ENCODE results near the gene ANKRD40.

Gene ANKRD40

GRCh38 chr17:50691550-50692447, 15.9 kb downstream of the ANKRD40 start:
- no peak for TF ChIP-seq EZH2 (IDR thresholded peaks at IDR 0.05; ENCODE audit: borderline replicate concordance, low read length)
- TF ChIP-seq CTCF (IDR thresholded peaks at IDR 0.05; ENCODE audit: low read length), result no peak
- H3K4me1 ChIP-seq (ENCODE audit: insufficient read depth, low read length, severe bottlenecking), result no peaks in the 10 kb centered on the region
- H3K9me2 ChIP-seq (ENCODE audit: low read depth, low read length), result no peaks in the 10 kb centered on the region
- no peak overlapping the region for H3K9ac ChIP-seq (ENCODE audit: low read length)
- no peaks in the 10 kb centered on the region for H3K9me3 ChIP-seq (ENCODE audit: low read length)
- H3K36me3 ChIP-seq (ENCODE audit: insufficient read depth, low read length), result peaks cover 42% of the 10 kb centered on the region
- no peaks in the 10 kb centered on the region for H3K27me3 ChIP-seq (ENCODE audit: insufficient read depth, low read length)
- H3F3A ChIP-seq (ENCODE audit: insufficient read depth, low read length), result no peaks in the 10 kb centered on the region
- no peaks in the 10 kb centered on the region for H4K20me1 ChIP-seq (ENCODE audit: insufficient read depth, low read length)
- no peak overlapping the region for H3K4me3 ChIP-seq (ENCODE audit: low read depth, low read length, poor library complexity, severe bottlenecking)
- H3K4me2 ChIP-seq (ENCODE audit: low read length), result no peak overlapping the region
- no peak overlapping the region for H2AFZ ChIP-seq (ENCODE audit: low read length)
- H3K79me2 ChIP-seq (ENCODE audit: insufficient read depth, low read length), result no peaks in the 10 kb centered on the region
- H3K27ac ChIP-seq (ENCODE audit: low read depth, low read length, poor library complexity, severe bottlenecking), result no peak overlapping the region

- Histone ChIP-seq H3K36me3 (ENCODE audit: insufficient read depth, low read length) (peaks cover 35% of the 10 kb centered on the region), H3F3A (ENCODE audit: insufficient read depth, low read length) (no peaks in the 10 kb centered on the region), H3K4me2 (ENCODE audit: low read length) (no peak overlapping the region), H4K20me1 (ENCODE audit: insufficient read depth, low read length) (no peaks in the 10 kb centered on the region), H3K4me3 (ENCODE audit: low read depth, low read length, poor library complexity, severe bottlenecking) (no peak overlapping the region), H2AFZ (ENCODE audit: low read length) (no peak overlapping the region), H3K27ac (ENCODE audit: low read depth, low read length, poor library complexity, severe bottlenecking) (no peak overlapping the region), H3K9me3 (ENCODE audit: low read length) (no peaks in the 10 kb centered on the region), H3K79me2 (ENCODE audit: insufficient read depth, low read length) (no peaks in the 10 kb centered on the region), H3K9me2 (ENCODE audit: low read depth, low read length) (no peaks in the 10 kb centered on the region), H3K9ac (ENCODE audit: low read length) (no peak overlapping the region), H3K27me3 (ENCODE audit: insufficient read depth, low read length) (no peaks in the 10 kb centered on the region), H3K4me1 (ENCODE audit: insufficient read depth, low read length, severe bottlenecking) (no peaks in the 10 kb centered on the region)
- TF ChIP-seq EZH2 (IDR thresholded peaks at IDR 0.05; ENCODE audit: borderline replicate concordance, low read length) (no peak), CTCF (IDR thresholded peaks at IDR 0.05; ENCODE audit: low read length) (no peak)
These were observed 16.7 kb downstream of the ANKRD40 start for GRCh38 chr17:50690887-50691549.

- H3K27me3 ChIP-seq (ENCODE audit: insufficient read depth, low read length), result no peaks in the 10 kb centered on the region
- H3K4me1 ChIP-seq (ENCODE audit: insufficient read depth, low read length, severe bottlenecking), result no peaks in the 10 kb centered on the region
- H3K9ac ChIP-seq (ENCODE audit: low read length), result no peak overlapping the region
- no peak overlapping the region for H3K27ac ChIP-seq (ENCODE audit: low read depth, low read length, poor library complexity, severe bottlenecking)
- H3F3A ChIP-seq (ENCODE audit: insufficient read depth, low read length), result no peaks in the 10 kb centered on the region
- no peaks in the 10 kb centered on the region for H3K79me2 ChIP-seq (ENCODE audit: insufficient read depth, low read length)
- TF ChIP-seq CTCF (IDR thresholded peaks at IDR 0.05; ENCODE audit: low read length) (no peak), EZH2 (IDR thresholded peaks at IDR 0.05; ENCODE audit: borderline replicate concordance, low read length) (no peak)
- H2AFZ ChIP-seq (ENCODE audit: low read length), result no peak overlapping the region
- H4K20me1 ChIP-seq (ENCODE audit: insufficient read depth, low read length), result no peaks in the 10 kb centered on the region
- peaks cover 27% of the 10 kb centered on the region for H3K36me3 ChIP-seq (ENCODE audit: insufficient read depth, low read length)
- no peak overlapping the region for H3K4me3 ChIP-seq (ENCODE audit: low read depth, low read length, poor library complexity, severe bottlenecking)
- H3K9me2 ChIP-seq (ENCODE audit: low read depth, low read length), result no peaks in the 10 kb centered on the region
- H3K9me3 ChIP-seq (ENCODE audit: low read length), result no peaks in the 10 kb centered on the region
- no peak overlapping the region for H3K4me2 ChIP-seq (ENCODE audit: low read length)
These were observed 17.5 kb downstream of the ANKRD40 start for GRCh38 chr17:50689956-50690886.

Data from OCI-LY1 (cell line).